DOHH2 (cell line): Measurements from ENCODE around the gene PRMT7.

Source experiments
- H3F3A ChIP-seq: fragments of 200-600 bp; sonication (generic), shearing (Covaris generic); 2 replicates; pipeline ENCODE4 v1.6.0; 2016; ENCODE audit warnings: antibody characterized with exemption, mild to moderate bottlenecking; ENCODE audit not compliant: control insufficient read depth, insufficient read depth
- H3K27ac ChIP-seq: fragments of 200-600 bp; sonication (generic); 2 replicates; pipeline ENCODE4 v1.5.1; 2014; ENCODE audit warnings: low read depth, mild to moderate bottlenecking, low read length, moderate library complexity
- H3K27me3 ChIP-seq: fragments of 200-600 bp; sonication (generic); 2 replicates; pipeline ENCODE4 v1.6.1; 2014; ENCODE audit warnings: mild to moderate bottlenecking, low read length, mixed read lengths; ENCODE audit not compliant: control insufficient read depth
- H3K36me3 ChIP-seq: fragments of 200-600 bp; sonication (generic); 2 replicates; pipeline ENCODE4 v1.6.1; 2014; ENCODE audit warnings: mild to moderate bottlenecking, low read length, moderate library complexity, mixed read lengths; ENCODE audit not compliant: control insufficient read depth
- H3K4me1 ChIP-seq: fragments of 200-600 bp; sonication (generic); 2 replicates; pipeline ENCODE4 v1.6.1; 2014; ENCODE audit warnings: mild to moderate bottlenecking, low read length, mixed read lengths; ENCODE audit not compliant: control insufficient read depth
- H3K4me2 ChIP-seq: fragments of 200-600 bp; sonication (generic); 2 replicates; pipeline ENCODE4 v1.6.0; 2014; ENCODE audit warnings: mild to moderate bottlenecking, low read length, moderate library complexity
- H3K4me3 ChIP-seq: fragments of 200-600 bp; sonication (generic); 2 replicates; pipeline ENCODE4 v1.5.1; 2014; ENCODE audit warnings: mild to moderate bottlenecking, low read length, mixed read lengths
- H3K79me2 ChIP-seq: fragments of 200-600 bp; sonication (generic); 2 replicates; pipeline ENCODE4 v1.6.1; 2014; ENCODE audit warnings: mild to moderate bottlenecking, low read length, mixed read lengths; ENCODE audit not compliant: control insufficient read depth
- H3K9me2 ChIP-seq: fragments of 200-600 bp; sonication (generic); replicated peaks from 2 replicates; pipeline ENCODE4 v1.6.1; 2014; ENCODE audit warnings: mild to moderate bottlenecking, low read length, mixed read lengths; ENCODE audit not compliant: control insufficient read depth
- H3K9me3 ChIP-seq: fragments of 200-600 bp; sonication (generic); 2 replicates; pipeline ENCODE4 v1.6.1; 2014; ENCODE audit warnings: antibody characterized with exemption, low read length, mixed read lengths; ENCODE audit not compliant: control insufficient read depth, insufficient read depth
- H4K20me1 ChIP-seq: fragments of 200-600 bp; sonication (generic); 2 replicates; pipeline ENCODE4 v1.6.0; 2014; ENCODE audit warnings: low read depth, mild to moderate bottlenecking, antibody characterized with exemption, low read length, moderate library complexity; ENCODE audit not compliant: control insufficient read depth, insufficient read depth
- EZH2phosphoT487 ChIP-seq: fragments of 200-600 bp; sonication (generic); IDR thresholded peaks from 2 replicates; pipeline ENCODE4 v1.6.1; 2017; ENCODE audit warnings: borderline replicate concordance, mild to moderate bottlenecking, antibody characterized with exemption, low read length, moderate library complexity, mixed read lengths
- TF ChIP-seq, protein P1 (sequence below): fragments of 200-600 bp; sonication (generic); IDR thresholded peaks from one replicate; pipeline ENCODE4 v1.5.1; 2014; ENCODE audit warnings: antibody characterized with exemption, mild to moderate bottlenecking, low read depth, low read length; ENCODE audit not compliant: poor library complexity, severe bottlenecking

Gene PRMT7

DNA sequence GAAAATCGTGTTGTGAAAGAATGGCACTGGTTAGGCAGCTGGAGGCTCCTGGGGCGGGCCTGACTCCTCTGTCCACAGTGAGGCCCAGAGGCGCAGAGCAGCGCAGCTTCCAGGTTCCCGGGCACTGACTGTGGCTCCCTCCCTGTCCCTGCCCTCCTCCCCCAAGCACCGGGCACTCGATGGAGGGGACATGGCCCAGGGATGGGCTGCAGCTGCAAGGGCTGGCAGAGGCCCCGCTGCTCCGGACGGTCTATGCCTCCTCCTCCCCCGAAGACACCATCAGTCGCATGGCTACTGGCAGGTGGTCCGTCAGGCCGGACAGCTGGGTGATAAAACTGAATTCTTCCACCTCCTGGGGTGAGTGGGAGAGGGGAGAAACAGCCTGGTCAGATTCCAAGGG lies 50.1 kb downstream of the PRMT7 start:
- Histone ChIP-seq H3F3A (no peaks in the 10 kb centered on the region), H3K4me3 (no peak overlapping the region), H3K79me2 (no peaks in the 10 kb centered on the region), H3K36me3 (peaks cover 24% of the 10 kb centered on the region), H3K9me3 (no peaks in the 10 kb centered on the region), H3K27me3 (peaks cover 13% of the 10 kb centered on the region), H3K9me2 (no peaks in the 10 kb centered on the region), H4K20me1 (no peaks in the 10 kb centered on the region), H3K4me2 (no peak overlapping the region), H3K27ac (no peak overlapping the region), H3K4me1 (peaks cover 8% of the 10 kb centered on the region)
- no peak for TF ChIP-seq EZH2phosphoT487
- TF ChIP-seq, protein P1, sequence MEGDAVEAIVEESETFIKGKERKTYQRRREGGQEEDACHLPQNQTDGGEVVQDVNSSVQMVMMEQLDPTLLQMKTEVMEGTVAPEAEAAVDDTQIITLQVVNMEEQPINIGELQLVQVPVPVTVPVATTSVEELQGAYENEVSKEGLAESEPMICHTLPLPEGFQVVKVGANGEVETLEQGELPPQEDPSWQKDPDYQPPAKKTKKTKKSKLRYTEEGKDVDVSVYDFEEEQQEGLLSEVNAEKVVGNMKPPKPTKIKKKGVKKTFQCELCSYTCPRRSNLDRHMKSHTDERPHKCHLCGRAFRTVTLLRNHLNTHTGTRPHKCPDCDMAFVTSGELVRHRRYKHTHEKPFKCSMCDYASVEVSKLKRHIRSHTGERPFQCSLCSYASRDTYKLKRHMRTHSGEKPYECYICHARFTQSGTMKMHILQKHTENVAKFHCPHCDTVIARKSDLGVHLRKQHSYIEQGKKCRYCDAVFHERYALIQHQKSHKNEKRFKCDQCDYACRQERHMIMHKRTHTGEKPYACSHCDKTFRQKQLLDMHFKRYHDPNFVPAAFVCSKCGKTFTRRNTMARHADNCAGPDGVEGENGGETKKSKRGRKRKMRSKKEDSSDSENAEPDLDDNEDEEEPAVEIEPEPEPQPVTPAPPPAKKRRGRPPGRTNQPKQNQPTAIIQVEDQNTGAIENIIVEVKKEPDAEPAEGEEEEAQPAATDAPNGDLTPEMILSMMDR, result no peak

DNA sequence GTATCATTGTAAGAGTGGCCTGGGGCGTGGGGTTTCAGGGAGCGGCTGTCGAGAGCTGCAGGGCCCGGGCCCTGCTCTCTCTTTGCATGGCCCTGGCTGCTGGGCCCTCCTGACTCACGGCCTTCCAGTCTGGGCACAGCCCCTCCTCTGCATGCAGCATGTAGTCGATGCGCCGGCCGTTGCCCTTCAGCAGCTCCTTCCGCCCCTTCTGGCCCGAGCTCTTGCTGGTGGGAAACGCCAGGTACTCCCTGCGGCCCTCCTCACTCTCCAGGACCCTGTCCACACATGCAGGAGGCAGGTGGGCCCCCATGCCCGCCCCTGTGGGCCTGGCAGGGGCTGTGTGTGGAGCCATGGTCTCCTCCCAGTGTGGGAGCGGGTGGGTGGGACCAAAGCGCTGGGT lies 50.7 kb downstream of the PRMT7 start:
- Histone ChIP-seq H3K36me3 (peaks cover 18% of the 10 kb centered on the region), H3K4me3 (no peak overlapping the region), H3K4me2 (no peak overlapping the region), H3F3A (no peaks in the 10 kb centered on the region), H3K79me2 (no peaks in the 10 kb centered on the region), H3K27ac (no peak overlapping the region), H3K9me3 (no peaks in the 10 kb centered on the region), H3K4me1 (peaks cover 3% of the 10 kb centered on the region), H3K9me2 (no peaks in the 10 kb centered on the region), H4K20me1 (no peaks in the 10 kb centered on the region), H3K27me3 (peaks cover 17% of the 10 kb centered on the region)
- TF ChIP-seq, protein P1, result no peak
- TF ChIP-seq EZH2phosphoT487, result no peak

DNA sequence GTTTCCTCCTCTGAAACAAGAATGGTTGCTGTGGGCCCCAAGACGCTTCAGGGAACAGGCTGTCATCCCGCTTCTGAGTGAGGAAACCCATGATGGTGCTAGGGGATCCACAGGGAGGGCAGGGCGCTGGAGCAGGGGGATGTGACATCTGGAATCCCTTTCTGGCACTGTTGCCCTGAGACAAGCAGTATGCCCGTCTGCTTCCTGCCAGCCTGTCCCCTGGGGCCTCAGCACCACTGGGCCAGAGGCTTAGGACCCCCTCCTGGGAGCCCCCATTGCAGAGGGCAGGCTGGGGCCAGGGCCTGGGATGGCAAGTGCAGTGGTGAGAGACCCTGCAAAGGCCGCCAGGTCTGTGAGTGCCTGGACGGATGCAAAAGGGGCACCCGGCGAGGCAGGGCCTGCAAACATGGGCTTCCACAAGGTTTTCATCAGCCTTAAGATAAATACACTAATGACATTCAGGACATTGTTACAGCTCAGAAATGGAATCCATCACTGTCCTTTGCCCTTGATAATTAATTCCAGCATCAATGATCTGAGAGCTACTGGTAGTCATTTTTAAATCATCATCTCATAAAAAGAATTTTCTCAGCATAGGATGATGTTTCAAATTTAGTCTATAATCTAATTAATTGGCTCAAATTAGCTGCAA lies 51.6 kb downstream of the PRMT7 start:
- H3K79me2 ChIP-seq, result no peaks in the 10 kb centered on the region
- no peak overlapping the region for H3K27ac ChIP-seq
- H4K20me1 ChIP-seq, result no peaks in the 10 kb centered on the region
- TF ChIP-seq EZH2phosphoT487, result no peak
- TF ChIP-seq, protein P1, result no peak
- peaks cover 17% of the 10 kb centered on the region for H3K27me3 ChIP-seq
- H3F3A ChIP-seq, result no peaks in the 10 kb centered on the region
- no peaks in the 10 kb centered on the region for H3K4me1 ChIP-seq
- no peak overlapping the region for H3K4me3 ChIP-seq
- no peaks in the 10 kb centered on the region for H3K9me2 ChIP-seq
- no peak overlapping the region for H3K4me2 ChIP-seq
- no peaks in the 10 kb centered on the region for H3K9me3 ChIP-seq
- peaks cover 11% of the 10 kb centered on the region; the same call in 1 of the 2 replicates for H3K36me3 ChIP-seq
